IMR-90 (cell line): ENCODE results near the gene LRP6.
A peak's percentile ranks its signal among the peaks of the same experiment; 100 is the strongest.

Experiments
- CEBPB ChIP-seq: IDR thresholded peaks from 2 replicates; pipeline ENCODE4 v1.6.1; 2012; ENCODE audit warnings: low read depth, low read length, improper control_type of control experiment
- CTCF ChIP-seq: conservative IDR thresholded peaks from 2 replicates; pipeline ENCODE4 v1.5.1; 2012; ENCODE audit warnings: mild to moderate bottlenecking, low read depth, low read length, improper control_type of control experiment
- ELK1 ChIP-seq: fragments of 150-350 bp; IDR thresholded peaks from 2 replicates; pipeline ENCODE4 v1.6.1; 2016; ENCODE audit warnings: low read depth, mild to moderate bottlenecking, low read length, moderate library complexity, borderline replicate concordance
- FOS ChIP-seq: fragments of 150-350 bp; IDR thresholded peaks from 2 replicates; pipeline ENCODE4 v1.6.1; 2016; ENCODE audit warnings: low read depth, low read length
- MAZ ChIP-seq: IDR thresholded peaks from 2 replicates; pipeline ENCODE4 v1.6.1; 2012; ENCODE audit warnings: low read depth, mild to moderate bottlenecking, low read length, improper control_type of control experiment, moderate library complexity, borderline replicate concordance
- POLR2A ChIP-seq: IDR thresholded peaks from 2 replicates; pipeline ENCODE4 v1.6.1; 2012; ENCODE audit warnings: mild to moderate bottlenecking, low read depth, low read length
- RAD21 ChIP-seq: IDR thresholded peaks from 2 replicates; pipeline ENCODE4 v1.6.1; 2012; ENCODE audit warnings: low read length, improper control_type of control experiment
- SMC3 ChIP-seq: fragments of 150-350 bp; IDR thresholded peaks from 2 replicates; pipeline ENCODE4 v1.6.1; 2016; ENCODE audit warnings: low read depth, mild to moderate bottlenecking, antibody characterized with exemption, low read length, moderate library complexity

- TF ChIP-seq CTCF (peak; percentile 46), POLR2A (no peak), RAD21 (peak; percentile 56), CEBPB (no peak), FOS (no peak), ELK1 (no peak), SMC3 (peak; percentile 35), MAZ (no peak)
Observed at GRCh38 chr12:12081836-12082497, 184.9 kb downstream of the LRP6 start.
